Stimulated activated memory B cell treated with anti-CD40 and anti-IgM and Interleukin-4, amounts not matched to agents 10 μg/mL and 1 μg/mL and 100 μg/mL, for 72 hours (primary cell): ENCODE data around the gene MEIS1.

Source experiments
- ATAC-seq: fragments of 150-1000 bp; cut with Tn5 transposase; 2 replicates; pipeline ENCODE4 v1.10.0; 2021
- H3K27ac Mint-ChIP-seq: one replicate; pipeline ENCODE4 v1.8.0; 2022; ENCODE audit warnings: mild to moderate bottlenecking, mixed read lengths
- H3K27me3 Mint-ChIP-seq: one replicate; pipeline ENCODE4 v1.8.0; 2022; ENCODE audit warnings: mixed read lengths
- H3K36me3 Mint-ChIP-seq: one replicate; pipeline ENCODE4 v1.8.0; 2022; ENCODE audit warnings: mixed read lengths
- H3K4me1 Mint-ChIP-seq: one replicate; pipeline ENCODE4 v1.8.0; 2022; ENCODE audit warnings: mixed read lengths
- H3K4me3 Mint-ChIP-seq: one replicate; pipeline ENCODE4 v1.8.0; 2022; ENCODE audit warnings: mild to moderate bottlenecking, moderate library complexity, mixed read lengths
- H3K9me3 Mint-ChIP-seq: one replicate; pipeline ENCODE4 v1.8.0; 2022; ENCODE audit warnings: mixed read lengths

The MEIS1 gene

GRCh38 chr2:66594001-66594400, 159.1 kb downstream of the MEIS1 start:
- ATAC-seq: no peak
- H3K4me1 Mint-ChIP-seq: no peaks in the 10 kb centered on the region
- H3K36me3 Mint-ChIP-seq: no peaks in the 10 kb centered on the region
- H3K4me3 Mint-ChIP-seq: no peak overlapping the region
- no peak overlapping the region for H3K27ac Mint-ChIP-seq
- no peaks in the 10 kb centered on the region for H3K27me3 Mint-ChIP-seq
- no peaks in the 10 kb centered on the region for H3K9me3 Mint-ChIP-seq

GRCh38 chr2:66595556-66595955, 160.6 kb downstream of the MEIS1 start:
- H3K36me3 Mint-ChIP-seq: no peaks in the 10 kb centered on the region
- H3K9me3 Mint-ChIP-seq: peaks cover 3% of the 10 kb centered on the region
- H3K27me3 Mint-ChIP-seq: no peaks in the 10 kb centered on the region
- no peaks in the 10 kb centered on the region for H3K4me1 Mint-ChIP-seq
- H3K27ac Mint-ChIP-seq: no peak overlapping the region
- no peak for ATAC-seq
- no peak overlapping the region for H3K4me3 Mint-ChIP-seq

- ATAC-seq: no peak
- Mint-ChIP-seq H3K27me3 (no peaks in the 10 kb centered on the region), H3K4me3 (no peak overlapping the region), H3K36me3 (no peaks in the 10 kb centered on the region), H3K4me1 (no peaks in the 10 kb centered on the region), H3K27ac (no peak overlapping the region), H3K9me3 (peaks cover 3% of the 10 kb centered on the region)
Measured at GRCh38 chr2:66596256-66596655, 161.3 kb downstream of the MEIS1 start.

GRCh38 chr2:66601624-66602023, 166.7 kb downstream of the MEIS1 start:
- Mint-ChIP-seq H3K27me3 (no peaks in the 10 kb centered on the region), H3K9me3 (peaks cover 3% of the 10 kb centered on the region), H3K4me3 (no peak overlapping the region), H3K36me3 (no peaks in the 10 kb centered on the region), H3K27ac (no peak overlapping the region), H3K4me1 (no peaks in the 10 kb centered on the region)
- ATAC-seq: no peak

GRCh38 chr2:66602341-66602740, 167.4 kb downstream of the MEIS1 start:
- no peak for ATAC-seq
- H3K27me3 Mint-ChIP-seq: no peaks in the 10 kb centered on the region
- no peaks in the 10 kb centered on the region for H3K36me3 Mint-ChIP-seq
- H3K4me1 Mint-ChIP-seq: no peaks in the 10 kb centered on the region
- H3K4me3 Mint-ChIP-seq: no peak overlapping the region
- no peak overlapping the region for H3K27ac Mint-ChIP-seq
- peaks cover 3% of the 10 kb centered on the region for H3K9me3 Mint-ChIP-seq

GRCh38 chr2:66604326-66604725, 169.4 kb downstream of the MEIS1 start:
- no peak for ATAC-seq
- Mint-ChIP-seq H3K36me3 (no peaks in the 10 kb centered on the region), H3K4me1 (no peaks in the 10 kb centered on the region), H3K9me3 (peaks cover 3% of the 10 kb centered on the region), H3K27me3 (no peaks in the 10 kb centered on the region), H3K4me3 (no peak overlapping the region), H3K27ac (no peak overlapping the region)

- H3K27me3 Mint-ChIP-seq: no peaks in the 10 kb centered on the region
- H3K36me3 Mint-ChIP-seq: no peaks in the 10 kb centered on the region
- H3K4me1 Mint-ChIP-seq: no peaks in the 10 kb centered on the region
- H3K9me3 Mint-ChIP-seq: no peaks in the 10 kb centered on the region
- ATAC-seq: no peak
- H3K4me3 Mint-ChIP-seq: no peak overlapping the region
- no peak overlapping the region for H3K27ac Mint-ChIP-seq
Measured at GRCh38 chr2:66604976-66605375, 170.1 kb downstream of the MEIS1 start.

- Mint-ChIP-seq H3K9me3 (peaks cover 6% of the 10 kb centered on the region), H3K36me3 (no peaks in the 10 kb centered on the region)
- no peak for ATAC-seq
Measured at GRCh38 chr2:66607152-66607551, 172.2 kb downstream of the MEIS1 start.

More at GRCh38 chr2:66607152-66607551, 172.2 kb downstream of the MEIS1 start:
- H3K4me3 Mint-ChIP-seq: no peak overlapping the region
- no peak overlapping the region for H3K27ac Mint-ChIP-seq
- H3K27me3 Mint-ChIP-seq: no peaks in the 10 kb centered on the region
- no peaks in the 10 kb centered on the region for H3K4me1 Mint-ChIP-seq
